IMR-90 (cell line): ENCODE measurements around the gene RYR2. TPM values are rescaled to one million over a fixed set of nuclear protein-coding genes. Genes with fewer than 3 reads are reported as not detected.

Experiments used
- ATAC-seq: fragments of 200-7000 bp; cut with Tn5 transposase; 2 replicates; pipeline ENCODE4 v1.9.1; 2020; ENCODE audit warnings: low read depth, mild to moderate bottlenecking, moderate library complexity
- BruUV-seq: library from RNA; stranded (reverse); fragments of 400-500 nt; replicated peaks from 2 replicates; lab custom pipeline; 2021; lab: Mats Ljungman, UMichigan
- CTCF ChIA-PET: fragments of 300-600 bp; formaldehyde crosslinking; extraction: SDS; loops from one replicate; lab custom pipeline; 2021; ENCODE audit warnings: antibody characterized with exemption; lab: Yijun Ruan, JAX
- POLR2A ChIA-PET: fragments of 300-600 bp; sonication (Branson Sonifier 250); formaldehyde crosslinking; loops from one replicate; lab custom pipeline; 2022; ENCODE audit warnings: antibody characterized with exemption; ENCODE audit not compliant: unreplicated experiment; lab: Charles Lee
- DNase-seq: peaks from one replicate; pipeline ENCODE4 v3.0.0; 2013
- H2AFZ ChIP-seq: replicated peaks from 2 replicates; pipeline ENCODE3; 2013; ENCODE audit warnings: low read length, mild to moderate bottlenecking; ENCODE audit not compliant: poor library complexity
- H2AK5ac ChIP-seq: 2 replicates; pipeline ENCODE4 v1.6.1; 2013; ENCODE audit warnings: low read depth, low read length, inconsistent platforms
- H2AK9ac ChIP-seq: replicated peaks from 2 replicates; pipeline ENCODE3; 2013; ENCODE audit warnings: mild to moderate bottlenecking, low read depth, low read length, moderate library complexity; ENCODE audit not compliant: poor library complexity
- H2BK120ac ChIP-seq: 2 replicates; pipeline ENCODE4 v1.6.1; 2013; ENCODE audit warnings: low read depth, low read length, inconsistent platforms
- H2BK15ac ChIP-seq: 3 replicates; pipeline ENCODE4 v1.6.1; 2013; ENCODE audit warnings: low read depth, low read length, inconsistent platforms
- H2BK20ac ChIP-seq: 2 replicates; pipeline ENCODE4 v1.6.1; 2013; ENCODE audit warnings: low read depth, mild to moderate bottlenecking, inconsistent platforms, low read length, moderate library complexity
- H2BK5ac ChIP-seq: 2 replicates; pipeline ENCODE4 v1.6.1; 2013; ENCODE audit warnings: mild to moderate bottlenecking, low read depth, low read length, inconsistent platforms; ENCODE audit not compliant: poor library complexity, severe bottlenecking
- H3K14ac ChIP-seq: replicated peaks from 2 replicates; pipeline ENCODE4 v1.6.1; 2013; ENCODE audit warnings: low read depth, low read length, inconsistent platforms
- H3K18ac ChIP-seq: 2 replicates; pipeline ENCODE4 v1.6.1; 2013; ENCODE audit warnings: low read depth, low read length, control low read depth
- H3K23ac ChIP-seq: 2 replicates; pipeline ENCODE4 v1.6.1; 2013; ENCODE audit warnings: low read depth, low read length, inconsistent platforms
- H3K27ac ChIP-seq: 2 replicates; pipeline ENCODE4 v1.5.1; 2013; ENCODE audit warnings: mild to moderate bottlenecking, control low read depth, low read length; ENCODE audit not compliant: insufficient read depth
- H3K27me3 ChIP-seq: 2 replicates; pipeline ENCODE4 v1.6.1; 2013; ENCODE audit warnings: low read length; ENCODE audit not compliant: control insufficient read depth, insufficient read depth
- H3K36me3 ChIP-seq: 2 replicates; pipeline ENCODE4 v1.6.1; 2013; ENCODE audit warnings: low read length, mixed read lengths; ENCODE audit not compliant: control insufficient read depth, insufficient read depth
- H3K4ac ChIP-seq: 2 replicates; pipeline ENCODE4 v1.6.1; 2013; ENCODE audit warnings: low read depth, low read length, inconsistent platforms
- H3K4me1 ChIP-seq: 2 replicates; pipeline ENCODE4 v1.6.1; 2013; ENCODE audit warnings: low read length, mixed read lengths; ENCODE audit not compliant: control insufficient read depth, insufficient read depth
- H3K4me2 ChIP-seq: 2 replicates; pipeline ENCODE4 v1.6.1; 2013; ENCODE audit warnings: low read depth, mild to moderate bottlenecking, control low read depth, low read length, moderate library complexity
- H3K4me3 ChIP-seq: 2 replicates; pipeline ENCODE4 v1.5.1; 2013; ENCODE audit warnings: low read depth, mild to moderate bottlenecking, control low read depth, low read length, moderate library complexity; ENCODE audit not compliant: insufficient read depth
- H3K56ac ChIP-seq: 2 replicates; pipeline ENCODE4 v1.6.1; 2013; ENCODE audit warnings: low read length, inconsistent platforms; ENCODE audit not compliant: insufficient read depth; ENCODE audit errors: extremely low read depth
- H3K79me1 ChIP-seq, 2 experiments: 2 replicates each; pipeline ENCODE4 v1.6.1; 2013; ENCODE audit warnings: low read length in 2 of 2, inconsistent platforms in 1 of 2, low read depth in 1 of 2
- H3K9ac ChIP-seq: 2 replicates; pipeline ENCODE4 v1.6.1; 2013; ENCODE audit warnings: low read depth, low read length, control low read depth
- H3K9me1 ChIP-seq: 2 replicates; pipeline ENCODE4 v1.6.1; 2013; ENCODE audit warnings: low read length, inconsistent platforms; ENCODE audit not compliant: insufficient read depth
- H3K9me3 ChIP-seq: 2 replicates; pipeline ENCODE4 v1.6.1; 2013; ENCODE audit warnings: low read length; ENCODE audit not compliant: control insufficient read depth, insufficient read depth
- H4K20me1 ChIP-seq: 2 replicates; pipeline ENCODE4 v1.6.1; 2013; ENCODE audit warnings: low read length, inconsistent platforms; ENCODE audit not compliant: insufficient read depth
- H4K5ac ChIP-seq: 2 replicates; pipeline ENCODE4 v1.6.1; 2013; ENCODE audit warnings: mild to moderate bottlenecking, low read depth, low read length, control low read depth
- H4K8ac ChIP-seq, 2 experiments: 2 replicates each; pipeline ENCODE4 v1.6.1; 2013; ENCODE audit warnings: low read depth in 2 of 2, low read length in 2 of 2, control low read depth in 1 of 2, inconsistent platforms in 1 of 2
- H4K91ac ChIP-seq: 2 replicates; pipeline ENCODE4 v1.6.1; 2013; ENCODE audit warnings: low read depth, low read length, inconsistent platforms; ENCODE audit not compliant: insufficient read depth
- BHLHE40 ChIP-seq: fragments of 150-350 bp; IDR thresholded peaks from 2 replicates; pipeline ENCODE4 v1.6.1; 2016; ENCODE audit warnings: mild to moderate bottlenecking, low read depth, low read length
- CHD1 ChIP-seq: IDR thresholded peaks from 2 replicates; pipeline ENCODE4 v1.6.1; 2012; ENCODE audit warnings: low read depth, low read length, improper control_type of control experiment
- MXI1 ChIP-seq: IDR thresholded peaks from 2 replicates; pipeline ENCODE4 v1.6.1; 2012; ENCODE audit warnings: low read depth, mild to moderate bottlenecking, low read length, moderate library complexity, borderline replicate concordance
- RCOR1 ChIP-seq: IDR thresholded peaks from 2 replicates; pipeline ENCODE4 v1.6.1; 2012; ENCODE audit warnings: mild to moderate bottlenecking, low read length, improper control_type of control experiment; ENCODE audit not compliant: insufficient replicate concordance
- WGBS, 2 experiments: methylation state at CpG; one replicate each; pipeline versions ENCODE4 v1.1.5 to v1.1.7; 2013; ENCODE audit warnings: missing lambda C conversion rate in 2 of 2; ENCODE audit not compliant: insufficient read length in 1 of 2; ENCODE audit errors: extremely low coverage in 2 of 2; 5-methylcytosine and 5-hydroxymethylcytosine counted together
- dilution Hi-C: fragments of 300-500 bp; cut with HindIII; formaldehyde crosslinking; loops from one replicate; pipeline ENCODE4 v1.14.3; 2018; ENCODE audit warnings: low sequenced_read_pairs; ENCODE audit not compliant: unreplicated experiment
- in situ Hi-C: fragments of 300-500 bp; cut with MboI; formaldehyde crosslinking; loops from 3 replicates; pipeline ENCODE4 v1.14.3; 2019; ENCODE audit warnings: low sequenced_read_pairs, inconsistent platforms, mixed read lengths
- intact Hi-C: fragments of 100-400 bp; cut with micrococcal nuclease; formaldehyde crosslinking; loops from 2 replicates; pipeline ENCODE4 v1.10.0; 2022
- polyA plus RNA-seq, 3 experiments: library from polyadenylated mRNA; depleted of rRNA; stranded (reverse); fragments of >200 nt; gene quantifications; 2 replicates each; pipeline ENCODE4 v1.2.3, GENCODE V29; 2012; ENCODE audit warnings: low replicate concordance in 1 of 3
- total RNA-seq: library from RNA; depleted of rRNA; stranded (reverse); fragments of >200 nt; gene quantifications from 2 replicates; pipeline ENCODE4 v1.2.3, GENCODE V29; 2012
- TF ChIP-seq, protein P1 (sequence below): conservative IDR thresholded peaks from 2 replicates; pipeline ENCODE4 v1.5.1; 2012; ENCODE audit warnings: mild to moderate bottlenecking, low read depth, low read length, improper control_type of control experiment

RYR2 gene
- total and polyA plus RNA-seq, 2 of the 4 experiments (the other 2 are of a cell fraction): not detected

DNA sequence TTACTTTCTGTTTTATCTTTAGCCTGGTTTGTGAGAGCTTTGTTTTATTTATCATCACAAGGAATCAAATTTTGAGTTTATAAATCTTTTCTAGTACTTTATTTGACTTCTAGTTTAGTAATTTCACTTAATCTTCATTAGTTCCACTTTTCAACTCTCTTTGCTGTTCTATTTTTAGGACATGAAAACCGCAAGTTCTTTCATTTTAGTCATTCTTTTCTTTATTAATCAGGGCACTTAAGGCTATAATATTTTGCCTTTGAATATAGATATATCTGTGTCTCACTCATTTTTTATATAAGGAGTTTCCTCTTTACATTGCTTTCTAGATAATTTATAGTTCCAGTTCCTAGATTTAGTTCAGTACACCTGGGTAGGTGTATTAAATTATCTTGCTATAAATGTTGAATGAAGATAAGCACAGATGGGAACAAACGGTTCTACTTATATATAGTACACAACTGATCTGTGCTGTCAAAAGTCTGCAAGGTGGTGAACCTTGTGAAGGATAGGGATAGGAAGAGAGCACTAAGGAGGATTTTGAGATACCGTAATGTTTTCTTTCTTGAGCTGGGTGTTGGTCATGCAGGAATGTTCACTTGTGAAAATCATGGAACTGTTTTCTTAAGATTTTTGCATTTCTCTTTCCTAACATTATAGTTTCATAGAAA, 402.3 kb downstream of the RYR2 start:
- no peak for DNase-seq
- Histone ChIP-seq H3K14ac (no peak overlapping the region), H3K27ac (no peak overlapping the region), H2AK5ac (no peak overlapping the region), H2BK20ac (no peak overlapping the region), H3K4me2 (no peak overlapping the region), H3K23ac (no peak overlapping the region), H2AFZ (no peak overlapping the region), H4K8ac (no peak overlapping the region), H3K79me1 (no peaks in the 10 kb centered on the region), H3K9me1 (no peaks in the 10 kb centered on the region), H2BK5ac (no peak overlapping the region), H3K9me3 (no peaks in the 10 kb centered on the region), H2BK120ac (no peak overlapping the region), H3K4me3 (no peak overlapping the region), H3K18ac (no peak overlapping the region), H3K4ac (no peak overlapping the region), H4K91ac (no peak overlapping the region), H4K5ac (no peak overlapping the region), H4K20me1 (no peaks in the 10 kb centered on the region), H3K9ac (no peak overlapping the region), H3K56ac (no peak overlapping the region), H3K27me3 (no peaks in the 10 kb centered on the region), H3K36me3 (no peaks in the 10 kb centered on the region), H3K4me1 (no peaks in the 10 kb centered on the region), H2BK15ac (no peak overlapping the region), H2AK9ac (no peak overlapping the region)
- ChIA-PET POLR2A (no interaction called here), CTCF (no interaction called here)
- no peak for ATAC-seq
- no CpG with 5 or more reads among the region's 3 CpGs for WGBS, 2 experiments
- BruUV-seq: no TSS peak
- TF ChIP-seq, protein P1, sequence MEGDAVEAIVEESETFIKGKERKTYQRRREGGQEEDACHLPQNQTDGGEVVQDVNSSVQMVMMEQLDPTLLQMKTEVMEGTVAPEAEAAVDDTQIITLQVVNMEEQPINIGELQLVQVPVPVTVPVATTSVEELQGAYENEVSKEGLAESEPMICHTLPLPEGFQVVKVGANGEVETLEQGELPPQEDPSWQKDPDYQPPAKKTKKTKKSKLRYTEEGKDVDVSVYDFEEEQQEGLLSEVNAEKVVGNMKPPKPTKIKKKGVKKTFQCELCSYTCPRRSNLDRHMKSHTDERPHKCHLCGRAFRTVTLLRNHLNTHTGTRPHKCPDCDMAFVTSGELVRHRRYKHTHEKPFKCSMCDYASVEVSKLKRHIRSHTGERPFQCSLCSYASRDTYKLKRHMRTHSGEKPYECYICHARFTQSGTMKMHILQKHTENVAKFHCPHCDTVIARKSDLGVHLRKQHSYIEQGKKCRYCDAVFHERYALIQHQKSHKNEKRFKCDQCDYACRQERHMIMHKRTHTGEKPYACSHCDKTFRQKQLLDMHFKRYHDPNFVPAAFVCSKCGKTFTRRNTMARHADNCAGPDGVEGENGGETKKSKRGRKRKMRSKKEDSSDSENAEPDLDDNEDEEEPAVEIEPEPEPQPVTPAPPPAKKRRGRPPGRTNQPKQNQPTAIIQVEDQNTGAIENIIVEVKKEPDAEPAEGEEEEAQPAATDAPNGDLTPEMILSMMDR: no peak
- no peak for TF ChIP-seq MXI1
- no peak for TF ChIP-seq CHD1
- no peak for TF ChIP-seq BHLHE40
- no peak for TF ChIP-seq RCOR1
- dilution Hi-C loops (no loop called here), in situ Hi-C loops (no loop called here), intact Hi-C loops (no loop called here)
